Right lobe of liver (tissue), 6 donors: Measurements from ENCODE around the gene PRAC1. TPM values are rescaled to one million over a fixed set of nuclear protein-coding genes. Genes with fewer than 3 reads are reported as not detected.

Experiments used
- ATAC-seq, 4 donors: fragments of 200-7000 bp; cut with Tn5 transposase; one replicate each; pipeline ENCODE4 v1.9.1; 2020; ENCODE audit warnings: mild to moderate bottlenecking in 4 of 4, moderate library complexity in 4 of 4
- DNase-seq, 3 donors: peaks; one replicate each; pipeline ENCODE4 v3.0.0-alpha.2; 2020
- H3K27ac ChIP-seq, 3 donors: fragments of 200-600 bp; one replicate each; pipeline ENCODE4 v1.8.0; 2022
- H3K27me3 ChIP-seq, 2 donors: fragments of 200-600 bp; one replicate each; pipeline ENCODE4 v1.8.0; 2022
- H3K36me3 ChIP-seq, 4 donors: fragments of 200-600 bp; sonication (generic) in 1 of 4; one replicate each; pipeline versions ENCODE4 v1.5.1 to v1.8.0; 2017 to 2022; ENCODE audit warnings: control low read depth in 1 of 4
- H3K4me1 ChIP-seq, 4 donors: fragments of 200-600 bp; sonication (generic) in 1 of 4; one replicate each; pipeline versions ENCODE4 v1.5.1 to v1.8.0; 2017 to 2022; ENCODE audit warnings: control low read depth in 1 of 4
- H3K4me3 ChIP-seq, 3 donors: fragments of 200-600 bp; one replicate each; pipeline ENCODE4 v1.8.0; 2022
- H3K9me3 ChIP-seq, 4 donors: fragments of 200-600 bp; sonication (generic) in 1 of 4; one replicate each; pipeline versions ENCODE4 v1.5.1 to v1.8.0; 2017 to 2022; ENCODE audit warnings: control low read depth in 1 of 4
- CTCF ChIP-seq, 4 donors: fragments of 200-600 bp in 3 of 4; fragments of 450-650 bp in 1 of 4; IDR thresholded peaks; one replicate each; pipeline versions ENCODE4 v1.5.1 to v1.8.0; 2016 to 2022; ENCODE audit warnings: antibody characterized with exemption in 4 of 4, mild to moderate bottlenecking in 2 of 4
- POLR2A ChIP-seq: fragments of 450-650 bp; IDR thresholded peaks from one replicate; pipeline ENCODE4 v1.6.1; 2017; ENCODE audit warnings: antibody characterized with exemption, mild to moderate bottlenecking
- WGBS: methylation state at CpG from one replicate; pipeline ENCODE4 v1.1.6; 2018; ENCODE audit warnings: low coverage, low lambda C conversion rate; ENCODE audit not compliant: insufficient coverage; ENCODE audit errors: missing lambda C conversion rate; 5-methylcytosine and 5-hydroxymethylcytosine counted together
- intact Hi-C, 2 donors: fragments of 100-400 bp; cut with DNase I; formaldehyde crosslinking; loops; one replicate each; pipeline versions ENCODE4 v1.11.2 to v1.14.1; 2022
- total RNA-seq, 6 experiments: library from RNA; depleted of rRNA in 2 of 6; stranded (reverse); fragments of >200 nt in 2 of 6; fragmentation: NEBNext Ultra II Directional in 3 of 6; extraction: Animal tissue kit (Norgen Biotek cat#: 25700) in 3 of 6; gene quantifications; one replicate each; pipeline versions ENCODE4 v1.1.0 to v1.2.4, GENCODE V29; 2016 to 2023
- donor health status: DM: no; HTN: yes; CAD: no.
- donor health status: DM: no; HTN: no; CAD: no.
- donor health status: DM: no; HTN: no; CAD: no.
- donor health status: DM: no; HTN: yes; CAD: no.
- donor health status: DM: no; HTN: yes; CAD: no.

PRAC1 gene
- total RNA-seq, 6 experiments from 2014 or later, result not detected

GRCh38 chr17:48704361-48705248, 17.7 kb downstream of the PRAC1 start:
- peaks cover 0 to 10% of the 10 kb centered on the region in 2 donors for H3K27me3 ChIP-seq
- intact Hi-C loops, result no loop called here

GRCh38 chr17:48701864-48702532, 20.3 kb downstream of the PRAC1 start:
- TF ChIP-seq POLR2A, result no peak
- TF ChIP-seq CTCF (IDR thresholded peaks at IDR 0.05), result no peak
- ATAC-seq (no peak), DNase-seq (no peak)
- no peaks in the 10 kb centered on the region for H3K9me3 ChIP-seq
- no peaks in the 10 kb centered on the region for H3K36me3 ChIP-seq
- H3K4me3 ChIP-seq, result no peak overlapping the region
- 50% methylated on average over 1 of the region's 10 CpGs for WGBS
- H3K27me3 ChIP-seq, result peaks cover 0 to 10% of the 10 kb centered on the region in 2 donors
- intact Hi-C loops, result no loop called here
- H3K4me1 ChIP-seq, result no peaks in the 10 kb centered on the region
- no peak overlapping the region for H3K27ac ChIP-seq

More at GRCh38 chr17:48704361-48705248, 17.7 kb downstream of the PRAC1 start:
- H3K4me1 ChIP-seq, result no peaks in the 10 kb centered on the region
- DNase-seq (no peak), ATAC-seq (no peak)
- H3K9me3 ChIP-seq, result no peaks in the 10 kb centered on the region
- no peak overlapping the region for H3K4me3 ChIP-seq
- TF ChIP-seq CTCF (IDR thresholded peaks at IDR 0.05) (no peak), POLR2A (no peak)
- WGBS, result 51% methylated on average over 8 of the region's 11 CpGs
- H3K36me3 ChIP-seq, result no peaks in the 10 kb centered on the region
- no peak overlapping the region for H3K27ac ChIP-seq

GRCh38 chr17:48693178-48693577, 29.1 kb downstream of the PRAC1 start:
- DNase-seq, result no peak
- no peak overlapping the region for H3K4me3 ChIP-seq
- 0% methylated on average over 1 of the region's 1 CpG for WGBS
- no peak overlapping the region for H3K27ac ChIP-seq
- H3K36me3 ChIP-seq, result no peaks in the 10 kb centered on the region
- no peak for ATAC-seq
- H3K27me3 ChIP-seq, result peaks cover 0 to 2% of the 10 kb centered on the region in 2 donors
- TF ChIP-seq POLR2A (no peak), CTCF (IDR thresholded peaks at IDR 0.05) (no peak)
- no peaks in the 10 kb centered on the region for H3K9me3 ChIP-seq
- H3K4me1 ChIP-seq, result no peaks in the 10 kb centered on the region
- intact Hi-C loops, result no loop called here

- Histone ChIP-seq H3K36me3 (no peaks in the 10 kb centered on the region), H3K4me1 (no peaks in the 10 kb centered on the region), H3K27me3 (peaks cover 0 to 2% of the 10 kb centered on the region in 2 donors), H3K4me3 (no peak overlapping the region), H3K9me3 (no peaks in the 10 kb centered on the region), H3K27ac (no peak overlapping the region)
- DNase-seq (no peak), ATAC-seq (no peak)
- TF ChIP-seq POLR2A (no peak), CTCF (IDR thresholded peaks at IDR 0.05) (no peak)
- WGBS, result 36% methylated on average over 1 of the region's 1 CpG
- intact Hi-C loops, result no loop called here
Observed at GRCh38 chr17:48692049-48692448, 30.3 kb downstream of the PRAC1 start.
